SKM-1 treated with dmso at 0.1 percent for 144 hours (cell line): ENCODE results near the gene DUSP7.
A peak's percentile ranks its signal among the peaks of the same experiment; 100 is the strongest.

Experiments
- DNase-seq: peaks from one replicate; lab custom pipeline; 2025; ENCODE audit not compliant: unreplicated experiment; lab: John Stamatoyannopoulos, UW

Gene DUSP7

GRCh38 chr3:52056521-52056967, at the start of gene DUSP7:
Gene DUSP7, minus strand, starts transcription at chr3:52056571. Its CDS starts 205 bp downstream, at chr3:52056366.
- peak; percentile 47 for DNase-seq

- no peak for DNase-seq
Measured at GRCh38 chr3:52104684-52105640, 48.6 kb upstream of the DUSP7 start.

- no peak for DNase-seq
Measured at GRCh38 chr3:52102934-52103333, 46.6 kb upstream of the DUSP7 start.

DNA sequence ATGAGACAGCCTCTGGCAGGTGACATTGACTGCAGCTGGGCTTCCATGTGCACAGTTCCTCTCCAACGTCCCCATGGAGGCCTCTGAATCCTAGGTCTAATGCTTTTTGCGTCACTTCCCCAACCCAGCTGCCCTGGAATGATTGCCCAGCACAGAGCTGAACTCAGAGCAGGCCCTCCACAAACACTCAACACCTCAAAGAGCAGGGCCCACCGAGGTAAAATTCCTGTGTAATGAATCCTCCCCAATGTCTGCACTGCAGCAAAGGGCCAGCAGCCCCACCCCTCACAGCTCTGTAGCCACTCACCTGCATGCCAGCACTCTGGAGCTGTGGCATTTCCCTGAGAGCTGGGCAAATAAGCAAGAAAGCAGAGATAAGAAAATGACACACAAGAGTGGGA, 42.6 kb upstream of the DUSP7 start:
- DNase-seq: no peak

GRCh38 chr3:52097851-52098507, 41.6 kb upstream of the DUSP7 start:
- DNase-seq: no peak

DNA sequence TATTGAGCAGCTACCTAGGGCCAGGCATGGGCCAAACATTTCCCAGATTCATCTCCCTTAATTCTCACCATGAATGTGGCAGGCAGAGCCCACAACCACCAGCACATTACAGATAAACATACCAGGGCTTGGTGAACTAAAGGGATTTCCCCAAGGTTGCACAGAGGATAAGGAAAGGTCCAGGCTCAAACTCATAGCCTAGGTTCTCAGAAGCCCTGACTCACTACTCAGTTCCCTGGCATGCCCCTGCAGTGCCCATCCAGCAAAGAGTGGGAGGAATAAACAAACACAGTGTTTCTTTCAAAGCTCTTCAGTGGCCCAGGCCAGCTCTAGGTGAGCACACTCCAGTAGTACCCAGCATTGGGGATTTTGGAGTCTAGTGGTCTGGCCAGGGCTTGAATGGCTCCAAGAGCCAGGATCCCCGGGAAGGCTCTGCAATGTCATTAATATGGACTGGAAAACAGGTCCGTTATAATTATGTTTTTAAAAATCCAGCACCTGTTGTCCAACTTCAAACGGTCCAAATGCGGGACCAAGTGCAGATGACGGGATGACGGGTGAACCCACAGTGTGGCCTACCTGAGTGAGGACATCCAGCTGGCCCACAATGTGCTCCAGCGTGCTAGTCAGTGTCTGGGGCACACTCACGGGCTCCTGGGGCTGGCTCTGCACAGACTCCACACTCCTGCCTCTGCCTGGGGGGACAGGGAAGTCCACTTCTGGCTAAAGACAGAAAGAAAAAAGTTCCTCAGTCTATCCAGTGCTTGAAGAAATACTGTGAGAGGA, 39.8 kb upstream of the DUSP7 start:
- DNase-seq: no peak

DNA sequence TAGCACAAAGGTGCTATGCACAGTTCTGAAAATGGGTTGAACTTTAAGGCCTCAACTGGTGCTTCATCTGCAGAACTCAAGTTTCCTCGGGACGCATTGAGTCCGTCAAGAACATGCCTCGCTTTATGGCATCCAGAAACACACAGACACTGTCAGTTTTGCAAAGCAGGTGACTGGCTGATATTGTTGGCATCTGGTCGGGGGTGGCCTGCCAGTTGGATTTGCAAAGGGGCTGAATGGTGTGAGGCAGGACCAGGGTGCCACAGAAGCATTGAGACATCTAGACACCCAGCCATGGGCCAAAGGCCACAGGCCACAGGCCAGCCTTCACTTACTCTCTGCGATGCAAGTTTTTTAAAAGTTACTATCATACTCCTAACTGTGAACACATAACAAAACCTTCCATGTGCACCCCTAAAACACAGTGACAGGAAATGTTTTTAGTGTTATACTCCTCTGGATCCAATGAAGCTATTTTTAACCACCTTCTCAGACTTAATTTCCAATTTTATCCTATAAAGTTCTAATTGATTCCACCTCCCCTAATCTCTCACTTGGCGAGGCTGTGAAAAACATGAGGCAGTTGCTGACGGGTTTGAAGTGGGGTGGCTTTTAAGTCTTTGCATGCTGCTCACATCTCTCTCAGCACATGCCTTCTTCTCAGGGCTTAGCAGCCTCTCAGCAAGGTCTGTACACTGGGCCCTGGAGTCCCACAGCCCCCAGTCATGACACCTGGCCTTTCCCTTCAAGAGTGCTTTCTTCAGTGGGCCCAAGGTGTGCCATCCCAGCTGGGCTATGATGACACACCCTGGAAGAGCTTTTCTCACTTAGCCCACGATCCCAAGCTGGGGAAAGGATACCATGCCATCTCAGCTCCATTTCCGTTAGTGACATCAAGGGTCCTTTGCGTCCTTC, 38.5 kb upstream of the DUSP7 start:
- DNase-seq: no peak

DNA sequence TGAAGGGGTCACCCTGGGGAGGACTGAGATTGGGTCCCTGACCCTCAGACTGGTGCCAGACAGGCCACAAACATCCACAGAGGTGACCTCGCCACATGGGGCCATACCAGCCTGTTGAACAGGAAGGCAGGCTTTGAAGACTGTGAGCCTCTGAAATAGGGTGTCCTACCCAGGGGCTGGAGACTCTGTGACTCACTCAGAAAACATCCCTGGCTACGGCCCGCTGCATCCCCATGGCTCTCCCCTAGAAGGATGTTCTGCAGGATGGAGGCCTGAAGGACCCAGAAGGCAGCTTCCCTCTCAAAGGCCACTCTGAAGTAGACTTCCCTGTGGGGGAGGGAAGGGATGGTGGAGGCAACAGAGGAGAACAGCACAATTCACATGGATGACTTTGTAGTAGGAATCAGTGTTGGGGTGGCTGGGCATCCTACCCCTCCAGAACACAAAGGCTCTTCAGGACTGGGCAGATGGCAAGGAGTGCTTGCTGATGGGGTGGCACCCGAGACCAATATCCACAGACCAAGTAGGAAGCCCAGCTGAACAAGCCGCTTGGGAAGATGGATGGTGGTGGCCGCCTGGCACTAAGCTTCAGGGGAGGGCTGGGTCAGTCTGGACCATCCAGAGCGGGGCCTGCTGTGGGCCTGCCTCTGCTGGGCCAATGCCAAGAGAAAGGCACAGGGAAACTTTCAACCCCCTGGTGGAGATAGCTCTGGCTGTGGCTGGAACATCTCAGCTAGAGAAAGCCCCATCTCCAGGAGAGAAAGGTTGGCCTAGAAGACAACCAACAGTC, 37.6 kb upstream of the DUSP7 start:
- DNase-seq: no peak

DNA sequence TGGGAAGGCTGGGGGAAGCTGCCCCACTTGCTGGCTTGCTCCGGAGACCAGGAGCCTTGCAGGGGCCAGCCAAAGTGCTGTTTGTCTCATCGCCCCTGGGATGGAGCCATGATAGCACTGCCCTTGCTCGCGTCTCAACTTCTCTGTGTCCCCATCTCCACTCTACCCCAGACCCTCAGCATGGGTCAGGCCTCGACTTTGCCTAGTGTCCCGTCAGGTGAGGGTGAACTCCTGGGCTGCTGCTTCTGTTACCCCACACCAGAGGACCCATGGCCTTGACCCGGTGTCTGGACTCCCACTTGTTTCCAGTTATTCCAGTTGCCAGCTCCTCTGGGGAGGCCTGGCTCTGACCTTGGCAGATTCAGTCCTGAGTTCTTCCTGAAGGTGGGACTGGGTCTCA, 36.5 kb upstream of the DUSP7 start:
- DNase-seq: no peak

DNA sequence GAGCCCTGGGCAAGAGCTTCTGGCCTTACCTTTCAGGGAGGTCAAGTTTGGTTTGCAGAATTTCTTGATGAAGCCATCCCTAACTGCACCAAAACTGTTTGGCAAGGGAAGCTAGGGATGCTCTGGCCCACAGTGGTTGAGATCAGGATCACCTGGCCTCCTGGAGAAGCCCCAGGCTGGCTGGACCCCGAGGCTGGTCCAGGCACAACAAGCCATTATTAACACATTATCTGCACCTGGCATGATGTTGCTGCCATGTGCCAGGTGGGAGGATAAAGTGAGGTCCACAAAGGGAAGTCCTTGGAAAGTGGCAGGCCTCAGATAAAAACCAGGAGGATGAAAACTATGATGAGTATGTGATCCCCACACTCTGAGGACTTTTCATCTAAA, 35.9 kb upstream of the DUSP7 start:
- no peak for DNase-seq

- no peak for DNase-seq
Measured at GRCh38 chr3:52091586-52092270, 35.4 kb upstream of the DUSP7 start.

- DNase-seq: no peak
Measured at GRCh38 chr3:52090933-52091468, 34.6 kb upstream of the DUSP7 start.

GRCh38 chr3:52090131-52090932, 34.0 kb upstream of the DUSP7 start:
- DNase-seq: no peak

DNA sequence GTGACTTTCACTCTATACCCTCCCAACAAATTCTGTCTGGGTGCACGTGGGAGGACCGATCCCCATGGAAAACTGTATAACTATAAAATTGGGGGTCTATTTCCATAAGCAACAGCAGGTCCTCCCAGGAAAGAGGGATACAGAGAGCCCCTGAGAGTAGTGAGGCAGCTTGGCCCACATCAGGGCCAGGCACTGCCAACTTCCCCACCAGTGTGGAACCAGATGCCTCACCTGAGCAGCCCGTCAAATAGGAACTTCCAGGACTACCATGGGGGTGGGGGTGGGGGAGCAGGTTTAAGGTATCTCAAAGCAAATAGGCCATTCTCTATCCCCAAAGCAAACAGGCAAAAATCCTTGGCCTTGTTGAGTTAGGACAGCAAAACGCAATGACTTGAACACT, 33.3 kb upstream of the DUSP7 start:
- DNase-seq: no peak

DNA sequence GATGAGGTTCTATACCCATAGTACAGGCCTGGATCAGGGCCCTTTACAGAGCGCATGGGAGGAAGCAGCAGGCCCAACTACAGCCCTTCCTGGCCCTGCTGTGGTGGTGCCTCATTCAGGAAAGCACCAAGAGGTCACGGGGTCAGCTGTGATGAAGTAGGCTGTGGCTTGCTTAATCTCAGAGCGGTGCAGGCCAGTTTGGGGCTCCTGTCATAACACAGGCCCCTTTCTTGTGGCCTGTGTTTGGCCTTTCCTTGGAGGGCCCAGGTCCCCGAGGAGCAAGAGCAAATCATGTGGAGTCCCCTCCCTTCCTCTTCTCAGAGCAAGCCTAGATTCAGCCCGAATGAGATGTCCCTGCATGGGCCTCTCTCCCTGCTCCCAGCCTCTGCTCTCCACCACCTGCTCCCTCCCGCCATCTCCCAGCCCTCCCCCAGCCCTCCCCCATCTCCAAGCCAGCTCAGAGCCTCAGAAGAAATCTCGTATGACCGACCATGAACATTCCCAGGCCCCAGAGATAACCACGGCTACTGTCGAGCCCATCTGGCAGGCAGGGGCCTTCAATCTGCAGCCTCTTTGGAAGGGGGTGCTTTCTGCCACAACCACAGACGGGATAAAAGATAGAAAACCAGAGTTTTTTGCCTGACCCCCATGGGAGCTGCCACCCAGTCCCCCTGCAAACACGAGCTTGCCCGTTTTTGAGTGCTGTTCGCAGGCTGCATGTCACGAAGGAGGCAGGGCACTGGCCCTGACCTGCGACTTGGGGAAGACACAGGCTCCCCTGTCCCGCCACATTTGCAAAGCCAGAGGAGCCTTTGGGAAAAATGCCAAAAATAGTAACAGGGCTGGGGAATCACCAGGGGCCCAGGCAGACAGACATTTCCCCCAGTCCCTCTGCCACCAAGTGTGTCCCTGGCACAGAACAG, 32.3 kb upstream of the DUSP7 start:
- DNase-seq: peak; percentile 90

DNA sequence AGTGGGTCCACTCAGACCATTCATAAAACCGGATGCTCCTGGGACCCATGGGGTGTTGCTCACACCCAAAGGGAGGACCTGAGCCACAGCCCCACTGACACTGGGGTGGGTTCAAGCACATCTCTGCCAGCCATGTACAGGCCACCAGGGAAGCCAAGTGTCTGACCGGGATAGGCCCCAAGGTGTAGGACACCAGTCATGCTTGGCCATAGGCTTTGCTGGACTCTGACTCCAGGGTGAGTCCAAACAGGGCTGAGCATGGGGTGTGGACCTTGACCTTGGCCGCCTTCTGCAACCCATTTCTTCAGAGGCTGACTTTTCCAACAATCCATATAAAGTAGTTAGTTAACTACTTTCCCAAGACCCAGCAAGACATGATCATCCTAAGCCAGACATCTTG, 31.4 kb upstream of the DUSP7 start:
- DNase-seq: no peak
